ENCODE data around the gene NLGN3.

NLGN3 gene

GRCh38 chrX:71118032-71118984 lies 26.3 kb upstream of the NLGN3 start, which contains the start of gene MED12:
Gene MED12, plus strand, starts transcription at chrX:71118596. Its CDS starts 159 bp downstream, at chrX:71118755.
- peak; percentile 68 to 80 (median 76) for DNase-seq (ENCODE audit: low read depth in 2 of 3, low spot score in 1 of 3)

GRCh38 chrX:71118985-71119535 lies 25.6 kb upstream of the NLGN3 start:
- no peak for DNase-seq (ENCODE audit: low read depth in 2 of 3, low spot score in 1 of 3)

DNA sequence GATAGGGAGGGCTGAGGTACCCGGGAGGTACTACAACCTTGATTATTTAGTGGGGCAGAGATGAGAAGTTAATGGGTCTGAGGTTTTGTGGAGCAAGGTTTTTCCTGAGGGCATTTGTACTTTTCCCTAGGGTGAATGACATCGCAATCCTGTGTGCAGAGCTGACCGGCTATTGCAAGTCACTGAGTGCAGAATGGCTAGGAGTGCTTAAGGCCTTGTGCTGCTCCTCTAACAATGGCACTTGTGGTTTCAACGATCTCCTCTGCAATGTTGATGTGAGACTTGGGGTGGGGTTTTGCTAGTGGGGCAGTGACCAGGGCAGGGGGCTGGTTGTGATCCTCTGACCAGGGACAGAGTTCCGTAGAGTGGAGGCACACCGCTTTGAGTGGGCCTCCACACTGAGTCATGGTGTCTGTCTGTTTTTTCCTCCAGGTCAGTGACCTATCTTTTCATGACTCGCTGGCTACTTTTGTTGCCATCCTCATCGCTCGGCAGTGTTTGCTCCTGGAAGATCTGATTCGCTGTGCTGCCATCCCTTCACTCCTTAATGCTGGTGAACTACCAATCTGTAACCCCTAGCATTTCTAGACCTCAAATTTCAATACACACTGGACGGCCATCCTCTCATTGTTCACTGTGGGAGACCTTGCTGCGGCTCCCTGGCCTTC lies 16.3 kb upstream of the NLGN3 start:
- no peak for DNase-seq (ENCODE audit: low read depth in 2 of 3, low spot score in 1 of 3)

- peak; percentile 60 to 79 (median 61) for DNase-seq (ENCODE audit: low read depth in 2 of 3, low spot score in 1 of 3)
Observed at GRCh38 chrX:71128915-71129765, 15.5 kb upstream of the NLGN3 start.

DNA sequence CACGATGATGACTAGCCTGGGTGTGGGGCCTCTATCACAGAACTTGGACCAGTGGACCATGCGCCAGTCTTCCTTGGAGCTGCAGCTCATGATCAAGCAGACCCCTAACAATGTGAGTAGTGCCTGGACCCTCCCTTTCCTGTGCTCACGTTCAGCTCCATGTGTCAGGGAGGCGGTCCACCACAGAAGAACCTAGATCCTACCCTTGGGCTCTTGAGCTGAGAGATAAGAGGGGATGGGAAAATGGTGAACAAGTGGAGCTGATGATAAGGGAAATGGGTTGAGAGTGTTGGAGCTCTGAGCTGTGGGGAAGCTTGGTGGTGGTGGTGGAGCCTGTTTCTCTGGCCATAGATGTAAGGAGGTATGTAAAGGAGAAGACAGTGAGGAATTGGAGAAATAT lies 13.1 kb upstream of the NLGN3 start:
- DNase-seq (ENCODE audit: low read depth in 2 of 3, low spot score in 1 of 3), result no peak

DNA sequence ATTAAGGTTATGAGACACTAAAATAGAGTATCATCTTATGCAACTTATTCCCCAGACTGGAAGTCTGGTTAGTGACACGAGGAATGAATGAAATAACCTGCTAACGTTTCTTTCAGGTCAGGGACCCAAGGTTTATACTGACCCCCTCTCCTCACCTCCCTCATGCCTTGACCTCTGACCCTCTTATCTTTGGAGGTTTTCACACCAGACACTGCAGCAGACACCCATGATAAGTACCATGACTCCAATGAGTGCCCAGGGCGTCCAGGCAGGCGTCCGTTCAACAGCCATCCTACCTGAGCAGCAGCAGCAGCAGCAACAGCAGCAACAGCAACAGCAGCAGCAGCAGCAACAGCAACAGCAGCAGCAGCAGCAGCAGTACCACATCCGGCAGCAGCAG lies 4.2 kb upstream of the NLGN3 start:
- DNase-seq (ENCODE audit: low read depth in 2 of 3, low spot score in 1 of 3), result no peak

DNA sequence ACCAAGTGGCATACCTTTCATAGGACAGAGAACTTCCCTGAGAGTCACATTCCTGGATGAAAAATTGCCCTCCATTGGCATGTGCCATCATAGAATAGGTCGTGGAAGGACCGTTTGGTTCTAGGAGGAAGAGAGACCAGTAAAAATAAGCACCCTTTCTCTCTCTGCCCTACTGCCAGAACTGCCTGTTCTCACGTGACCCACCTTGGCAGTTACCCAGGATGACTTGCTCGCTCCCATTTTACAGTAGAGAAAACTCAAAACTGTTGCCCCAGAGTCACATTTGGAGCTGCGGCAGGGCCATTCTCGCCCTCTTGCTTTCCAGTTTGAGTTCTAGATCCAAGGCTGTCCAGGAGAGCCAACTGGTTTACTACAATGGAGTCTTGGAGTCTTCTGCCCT lies 1.1 kb upstream of the NLGN3 start:
- no peak for DNase-seq (ENCODE audit: low read depth in 2 of 3, low spot score in 1 of 3)

DNA sequence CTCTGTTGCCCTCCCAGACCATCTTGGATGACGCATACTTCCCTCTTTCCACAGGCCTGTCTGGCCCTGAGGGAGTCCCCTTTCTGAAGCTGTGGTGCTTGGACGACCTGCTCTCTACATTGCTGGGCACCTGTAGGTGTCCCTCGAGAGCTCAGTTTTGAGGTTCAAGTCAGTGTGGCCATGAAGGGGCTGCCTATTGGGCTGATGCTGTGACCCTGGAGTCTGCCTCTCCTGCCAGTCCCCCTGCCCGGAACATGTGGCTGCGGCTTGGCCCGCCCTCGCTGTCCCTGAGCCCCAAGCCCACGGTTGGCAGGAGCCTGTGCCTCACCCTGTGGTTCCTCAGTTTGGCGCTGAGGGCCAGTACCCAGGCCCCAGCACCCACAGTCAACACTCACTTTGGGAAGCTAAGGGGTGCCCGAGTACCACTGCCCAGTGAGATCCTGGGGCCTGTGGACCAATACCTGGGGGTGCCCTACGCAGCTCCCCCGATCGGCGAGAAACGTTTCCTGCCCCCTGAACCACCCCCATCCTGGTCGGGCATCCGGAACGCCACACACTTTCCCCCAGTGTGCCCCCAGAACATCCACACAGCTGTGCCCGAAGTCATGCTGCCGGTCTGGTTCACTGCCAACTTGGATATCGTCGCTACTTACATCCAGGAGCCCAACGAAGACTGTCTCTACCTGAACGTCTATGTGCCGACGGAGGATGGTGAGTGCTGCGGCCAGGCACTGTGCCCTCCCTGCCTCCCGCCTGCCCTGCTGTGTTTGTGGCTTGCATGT lies 3.0 kb downstream of the NLGN3 start:
- DNase-seq (ENCODE audit: low read depth in 2 of 3, low spot score in 1 of 3), result no peak

DNA sequence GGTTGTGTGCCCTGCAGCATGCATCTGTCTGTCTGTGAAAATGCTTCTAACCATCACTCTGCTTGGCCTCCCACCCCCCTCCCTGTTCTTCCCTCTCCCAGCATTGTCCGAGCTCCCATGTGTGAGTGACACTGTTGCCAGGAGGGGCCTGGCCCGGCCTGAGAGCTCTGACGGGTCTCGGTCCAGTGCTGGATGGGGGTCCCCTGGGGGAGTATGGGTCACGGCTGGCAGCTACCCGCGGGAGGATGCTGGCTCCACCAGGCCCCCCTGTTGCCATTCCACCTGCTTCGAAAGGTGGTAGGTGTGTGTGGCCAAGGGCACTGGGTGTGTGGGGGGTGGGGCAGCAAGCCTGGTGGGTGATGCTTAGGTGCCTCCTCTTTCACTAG lies 3.6 kb downstream of the NLGN3 start:
- no peak for DNase-seq (ENCODE audit: low read depth in 2 of 3, low spot score in 1 of 3)

GRCh38 chrX:71151366-71151765 lies 6.7 kb downstream of the NLGN3 start:
- no peak for DNase-seq (ENCODE audit: low read depth in 2 of 3, low spot score in 1 of 3)

GRCh38 chrX:71154196-71154595 lies 9.6 kb downstream of the NLGN3 start:
- no peak for DNase-seq (ENCODE audit: low read depth in 2 of 3, low spot score in 1 of 3)

GRCh38 chrX:71154641-71155040 lies 10.0 kb downstream of the NLGN3 start:
- DNase-seq (ENCODE audit: low read depth in 2 of 3, low spot score in 1 of 3), result no peak

GRCh38 chrX:71158603-71159002 lies 14.0 kb downstream of the NLGN3 start:
- DNase-seq (ENCODE audit: low read depth in 2 of 3, low spot score in 1 of 3), result no peak

- DNase-seq (ENCODE audit: low read depth in 2 of 3, low spot score in 1 of 3), result no peak
Observed at GRCh38 chrX:71159335-71159734, 14.7 kb downstream of the NLGN3 start.

DNA sequence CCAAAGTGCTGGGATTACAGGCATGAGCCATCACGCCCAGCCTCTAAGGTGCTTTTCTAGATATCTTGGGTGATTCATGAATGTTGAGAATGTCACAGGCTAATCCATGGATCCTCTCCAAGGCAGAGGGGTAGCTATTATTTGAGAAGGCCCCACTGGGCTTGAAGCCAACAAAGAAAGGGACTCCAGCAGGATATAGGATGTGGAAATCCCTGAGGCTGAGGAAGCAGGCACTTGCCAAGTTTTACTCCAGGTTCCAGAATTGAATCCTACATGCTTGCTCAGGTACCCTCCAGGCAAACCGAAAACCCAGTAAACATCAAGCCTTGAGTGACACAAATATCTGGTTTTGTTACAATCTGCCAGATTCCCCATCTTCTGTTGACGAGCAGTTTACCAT lies 15.8 kb downstream of the NLGN3 start:
- no peak for DNase-seq (ENCODE audit: low read depth in 2 of 3, low spot score in 1 of 3)

DNA sequence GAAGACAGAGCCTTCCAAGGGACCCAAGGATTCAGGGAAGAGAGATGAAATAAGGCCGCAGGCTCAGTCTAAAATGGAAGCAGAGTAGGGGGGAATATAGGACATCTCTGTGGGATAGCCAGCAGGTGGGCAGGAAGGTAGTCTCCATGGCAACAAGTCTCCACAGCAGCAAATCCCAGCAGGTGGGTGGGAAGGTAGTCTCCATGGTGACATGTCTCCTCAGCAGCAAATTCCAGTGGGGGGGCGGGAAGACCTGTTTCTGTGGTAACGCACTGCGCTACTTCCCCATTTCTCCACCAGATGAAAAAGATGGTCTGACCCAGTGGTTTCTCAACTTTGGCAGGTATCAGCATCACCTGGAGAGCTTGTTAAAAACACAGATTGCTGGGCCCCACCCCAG lies 18.3 kb downstream of the NLGN3 start:
- DNase-seq (ENCODE audit: low read depth in 2 of 3, low spot score in 1 of 3), result no peak

- no peak for DNase-seq (ENCODE audit: low read depth in 2 of 3, low spot score in 1 of 3)
Observed at GRCh38 chrX:71164071-71164470, 19.4 kb downstream of the NLGN3 start.

GRCh38 chrX:71166461-71166860 lies 21.8 kb downstream of the NLGN3 start:
- DNase-seq (ENCODE audit: low read depth in 2 of 3, low spot score in 1 of 3), result no peak

GRCh38 chrX:71167031-71167781 lies 22.6 kb downstream of the NLGN3 start:
- DNase-seq (ENCODE audit: low read depth in 2 of 3, low spot score in 1 of 3), result no peak

- DNase-seq (ENCODE audit: low read depth in 2 of 3, low spot score in 1 of 3), result no peak
Observed at GRCh38 chrX:71168134-71168533, 23.5 kb downstream of the NLGN3 start.
